IPS DF 4.7 (cell line): ENCODE measurements around the gene MBD2.

ENCODE experiments used
- DNase-seq: peaks from one replicate; pipeline ENCODE4 v3.0.0-alpha.2; 2013; ENCODE audit warnings: low spot score; ENCODE audit errors: extremely low read depth

Gene MBD2

GRCh38 chr18:54197747-54198411 is 26.6 kb downstream of the MBD2 start:
- DNase-seq, result no peak

- DNase-seq, result no peak
Observed at GRCh38 chr18:54193786-54194185, 30.7 kb downstream of the MBD2 start.

GRCh38 chr18:54192900-54193299 is 31.6 kb downstream of the MBD2 start:
- DNase-seq, result no peak

GRCh38 chr18:54192415-54192814 is 32.1 kb downstream of the MBD2 start:
- DNase-seq, result no peak

- DNase-seq, result no peak
Observed at GRCh38 chr18:54191352-54191751, 33.1 kb downstream of the MBD2 start.

GRCh38 chr18:54187372-54187771 is 37.1 kb downstream of the MBD2 start:
- DNase-seq, result no peak

- DNase-seq, result no peak
Observed at GRCh38 chr18:54184836-54185235, 39.6 kb downstream of the MBD2 start.

GRCh38 chr18:54183390-54183789 is 41.1 kb downstream of the MBD2 start:
- no peak for DNase-seq

GRCh38 chr18:54181856-54182602 is 42.4 kb downstream of the MBD2 start:
- no peak for DNase-seq

GRCh38 chr18:54173980-54174630 is 50.4 kb downstream of the MBD2 start:
- DNase-seq, result no peak

- DNase-seq, result no peak
Observed at GRCh38 chr18:54173250-54173649, 51.2 kb downstream of the MBD2 start.

GRCh38 chr18:54169431-54170403 is 54.8 kb downstream of the MBD2 start:
- DNase-seq, result no peak

GRCh38 chr18:54165450-54165849 is 59.0 kb downstream of the MBD2 start:
- DNase-seq, result no peak

- DNase-seq, result no peak
Observed at GRCh38 chr18:54163453-54163852, 61.0 kb downstream of the MBD2 start.

GRCh38 chr18:54162431-54162830 is 62.0 kb downstream of the MBD2 start:
- DNase-seq, result no peak

- no peak for DNase-seq
Observed at GRCh38 chr18:54161267-54161666, 63.2 kb downstream of the MBD2 start.

GRCh38 chr18:54159906-54160305 is 64.6 kb downstream of the MBD2 start:
- DNase-seq, result no peak

GRCh38 chr18:54157646-54158385 is 66.7 kb downstream of the MBD2 start:
- DNase-seq, result no peak

- DNase-seq, result no peak
Observed at GRCh38 chr18:54155412-54155811, 69.1 kb downstream of the MBD2 start.

GRCh38 chr18:54154231-54154630 is 70.2 kb downstream of the MBD2 start:
- DNase-seq, result no peak

- no peak for DNase-seq
Observed at GRCh38 chr18:54151376-54151775, 73.1 kb downstream of the MBD2 start.
